ENCODE data around the gene APLP2. TPM values are rescaled to one million over a fixed set of nuclear protein-coding genes. Genes with fewer than 3 reads are reported as not detected.
A peak's percentile ranks its signal among the peaks of the same experiment; 100 is the strongest.

APLP2 gene
- total RNA-seq, 1 experiment from 2014 or later: 345 TPM

DNA sequence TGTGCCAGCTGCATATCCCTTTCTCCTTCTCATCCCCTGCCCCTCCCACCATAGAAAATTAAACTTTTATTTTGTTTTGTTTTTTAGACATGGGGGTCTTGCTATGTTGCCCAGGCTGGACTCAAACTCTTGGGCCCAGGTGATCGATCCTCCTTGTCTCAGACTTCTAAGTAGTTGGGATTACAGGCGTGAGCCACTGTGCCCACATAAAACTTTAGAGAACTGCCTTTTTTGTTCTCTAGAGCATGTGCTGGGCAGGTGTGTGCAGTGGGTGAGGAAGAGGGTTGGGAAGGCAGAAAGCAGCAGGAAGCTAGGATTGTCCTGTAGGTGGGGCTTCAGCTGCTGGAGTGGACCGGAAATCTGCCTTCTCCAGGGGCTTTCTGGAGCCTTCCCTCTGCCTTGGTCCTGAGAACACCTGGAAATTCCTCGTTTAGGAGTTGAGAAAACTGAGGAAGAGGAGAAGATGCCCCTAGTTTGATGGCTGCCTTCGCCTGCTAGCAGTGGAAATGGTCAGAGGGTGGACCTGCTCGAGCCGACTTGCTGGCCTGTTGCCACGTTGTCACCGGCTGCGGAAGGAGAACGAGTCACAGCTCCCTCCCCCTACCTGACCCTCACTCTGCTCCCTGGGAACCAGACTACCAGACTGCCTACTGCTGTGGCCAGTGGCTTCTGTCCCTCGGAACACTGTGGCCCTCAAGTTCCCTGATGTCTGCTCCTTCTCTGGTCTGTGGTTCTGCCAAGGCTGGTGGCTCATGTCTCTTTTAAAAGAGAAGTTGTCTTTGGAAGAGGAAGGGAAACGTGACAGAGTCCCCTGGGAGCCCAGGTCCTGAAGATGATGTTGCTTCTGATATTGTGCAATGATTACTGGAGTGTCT is 93.9 kb downstream of the APLP2 start:
- ATAC-seq (no peak), DNase-seq (peak; percentile 51)
- Histone ChIP-seq H3K36me3 (ENCODE audit: low read depth, low read length) (peaks cover 10% of the 10 kb centered on the region; the same call in 1 of the 2 replicates), H3K4me2 (ENCODE audit: low read length) (peak overlapping the region; percentile 87), H3K9ac (ENCODE audit: low read length) (no peak overlapping the region), H3K9me2 (replicated peaks; ENCODE audit: low read length) (no peaks in the 10 kb centered on the region), H3K4me3 (ENCODE audit: low read length) (no peak overlapping the region; the same call in 1 of the 2 replicates), H3K27me3 (ENCODE audit: low read length) (no peaks in the 10 kb centered on the region), H3K9me3 (ENCODE audit: low read length) (no peaks in the 10 kb centered on the region), H3F3A (ENCODE audit: low read length, unreplicated experiment) (peaks cover 6% of the 10 kb centered on the region), H2AFZ (ENCODE audit: low read length) (no peak overlapping the region), H3K27ac (ENCODE audit: low read length) (peak overlapping the region; percentile 22), H3K79me2 (ENCODE audit: low read length) (peaks cover 83% of the 10 kb centered on the region), H3K4me1 (ENCODE audit: insufficient read depth, low read length) (peaks cover 74% of the 10 kb centered on the region), H4K20me1 (ENCODE audit: low read length) (peaks cover 60% of the 10 kb centered on the region)
- CTCF ChIA-PET: no interaction called here
- intact Hi-C loops (cut with micrococcal nuclease): no loop called here
- POLR2A ChIA-PET (ENCODE audit: unreplicated experiment): interaction anchor here (0.6 kb wide), 1 partner anchor 161 kb away, joined by 31 read pairs; the partner anchor contains the start of gene PRDM10
- no TSS peak for BruUV-seq (replicated peaks)
- no peak for TF ChIP-seq EZH2phosphoT487 (IDR thresholded peaks at IDR 0.05; ENCODE audit: borderline replicate concordance, low read length)
- TF ChIP-seq CTCF (conservative IDR thresholded peaks at IDR 0.05; ENCODE audit: low read depth, low read length): no peak; the same call in 1 of the 2 replicates
- no peak for TF ChIP-seq EZH2 (IDR thresholded peaks at IDR 0.05; ENCODE audit: low read length, unreplicated experiment)

- Histone ChIP-seq H3K9me3 (ENCODE audit: low read length) (no peaks in the 10 kb centered on the region), H3K9ac (ENCODE audit: low read length) (no peak overlapping the region), H3K79me2 (ENCODE audit: low read length) (peaks cover 89% of the 10 kb centered on the region), H3K9me2 (replicated peaks; ENCODE audit: low read length) (no peaks in the 10 kb centered on the region), H2AFZ (ENCODE audit: low read length) (no peak overlapping the region), H3F3A (ENCODE audit: low read length, unreplicated experiment) (peaks cover 6% of the 10 kb centered on the region), H3K4me1 (ENCODE audit: insufficient read depth, low read length) (peaks cover 74% of the 10 kb centered on the region), H3K4me3 (ENCODE audit: low read length) (no peak overlapping the region), H4K20me1 (ENCODE audit: low read length) (peaks cover 63% of the 10 kb centered on the region), H3K27me3 (ENCODE audit: low read length) (no peaks in the 10 kb centered on the region), H3K4me2 (ENCODE audit: low read length) (peak overlapping the region; percentile 87; the same call in 1 of the 2 replicates), H3K27ac (ENCODE audit: low read length) (peak overlapping the region; percentile 22), H3K36me3 (ENCODE audit: low read depth, low read length) (peaks cover 10% of the 10 kb centered on the region; the same call in 1 of the 2 replicates)
- DNase-seq: no peak
- ChIA-PET POLR2A (ENCODE audit: unreplicated experiment) (interaction anchor here (0.6 kb wide), 1 partner anchor 162 kb away, joined by 31 read pairs; the partner anchor contains the start of gene PRDM10), CTCF (no interaction called here)
- no peak for ATAC-seq
- BruUV-seq (replicated peaks): no TSS peak
- TF ChIP-seq EZH2 (IDR thresholded peaks at IDR 0.05; ENCODE audit: low read length, unreplicated experiment): no peak
- TF ChIP-seq EZH2phosphoT487 (IDR thresholded peaks at IDR 0.05; ENCODE audit: borderline replicate concordance, low read length): no peak
- TF ChIP-seq CTCF (conservative IDR thresholded peaks at IDR 0.05; ENCODE audit: low read depth, low read length): no peak
- intact Hi-C loops (cut with micrococcal nuclease): no loop called here
Measured at GRCh38 chr11:130164221-130164570, 94.5 kb downstream of the APLP2 start.
